GM18868 (cell line): ENCODE data around the gene NAGLU.
A peak's percentile ranks its signal among the peaks of the same experiment; 100 is the strongest.
"Not testable (repeated sequence)": the region's sequence is repeated elsewhere in the genome, so short reads cannot be mapped to it uniquely, and the experiment has no call there.

Source experiments
- ATAC-seq: cut with Tn5 transposase; IDR thresholded peaks from one replicate; pipeline ENCODE4 v1.9.1; 2021; ENCODE audit warnings: mild to moderate bottlenecking, moderate library complexity; ENCODE audit not compliant: unreplicated experiment

Gene NAGLU

GRCh38 chr17:42521036-42521435 lies 15.0 kb upstream of the NAGLU start:
- no peak for ATAC-seq

GRCh38 chr17:42521666-42522262 lies 14.3 kb upstream of the NAGLU start:
- no peak for ATAC-seq

GRCh38 chr17:42522263-42522790 lies 13.7 kb upstream of the NAGLU start:
- ATAC-seq, result no peak

GRCh38 chr17:42522798-42523278 lies 13.2 kb upstream of the NAGLU start:
- ATAC-seq, result no peak

- no peak for ATAC-seq
Measured at GRCh38 chr17:42525221-42525620, 10.8 kb upstream of the NAGLU start.

GRCh38 chr17:42526031-42526444 lies 10.0 kb upstream of the NAGLU start:
- no peak for ATAC-seq

- ATAC-seq, result no peak
Measured at GRCh38 chr17:42527932-42528331, 8.1 kb upstream of the NAGLU start.

GRCh38 chr17:42529061-42529460 lies 7.0 kb upstream of the NAGLU start:
- no peak for ATAC-seq

- ATAC-seq, result no peak
Measured at GRCh38 chr17:42530952-42531454, 5.0 kb upstream of the NAGLU start.

- ATAC-seq, result no peak
Measured at GRCh38 chr17:42531455-42532354, 4.3 kb upstream of the NAGLU start.

GRCh38 chr17:42535155-42536047 lies 640 bp upstream of the NAGLU start:
- ATAC-seq, result no peak

- ATAC-seq, result peak; percentile 58
Measured at GRCh38 chr17:42536372-42537155, 523 bp downstream of the NAGLU start.

- no peak for ATAC-seq
Measured at GRCh38 chr17:42537156-42537805, 1.2 kb downstream of the NAGLU start.

GRCh38 chr17:42537826-42538451 lies 1.9 kb downstream of the NAGLU start:
- no peak for ATAC-seq

- ATAC-seq, result no peak
Measured at GRCh38 chr17:42538482-42538881, 2.4 kb downstream of the NAGLU start.

GRCh38 chr17:42540558-42540957 lies 4.5 kb downstream of the NAGLU start:
- not testable (repeated sequence) for ATAC-seq

- ATAC-seq, result no peak
Measured at GRCh38 chr17:42541041-42541833, 5.2 kb downstream of the NAGLU start.
